ENCODE measurements around the gene USP4. TPM values are rescaled to one million over a fixed set of nuclear protein-coding genes. Genes with fewer than 3 reads are reported as not detected.

The USP4 gene
- total and polyA plus RNA-seq, 2 of the 13 experiments (the other 11 are each of a cell fraction or from before 2014, with no cell fraction given), result 9.2 to 20.8 TPM

GRCh38 chr3:49339941-49340800, at the start of gene USP4 (continued):
- TF ChIP-seq, protein P1, sequence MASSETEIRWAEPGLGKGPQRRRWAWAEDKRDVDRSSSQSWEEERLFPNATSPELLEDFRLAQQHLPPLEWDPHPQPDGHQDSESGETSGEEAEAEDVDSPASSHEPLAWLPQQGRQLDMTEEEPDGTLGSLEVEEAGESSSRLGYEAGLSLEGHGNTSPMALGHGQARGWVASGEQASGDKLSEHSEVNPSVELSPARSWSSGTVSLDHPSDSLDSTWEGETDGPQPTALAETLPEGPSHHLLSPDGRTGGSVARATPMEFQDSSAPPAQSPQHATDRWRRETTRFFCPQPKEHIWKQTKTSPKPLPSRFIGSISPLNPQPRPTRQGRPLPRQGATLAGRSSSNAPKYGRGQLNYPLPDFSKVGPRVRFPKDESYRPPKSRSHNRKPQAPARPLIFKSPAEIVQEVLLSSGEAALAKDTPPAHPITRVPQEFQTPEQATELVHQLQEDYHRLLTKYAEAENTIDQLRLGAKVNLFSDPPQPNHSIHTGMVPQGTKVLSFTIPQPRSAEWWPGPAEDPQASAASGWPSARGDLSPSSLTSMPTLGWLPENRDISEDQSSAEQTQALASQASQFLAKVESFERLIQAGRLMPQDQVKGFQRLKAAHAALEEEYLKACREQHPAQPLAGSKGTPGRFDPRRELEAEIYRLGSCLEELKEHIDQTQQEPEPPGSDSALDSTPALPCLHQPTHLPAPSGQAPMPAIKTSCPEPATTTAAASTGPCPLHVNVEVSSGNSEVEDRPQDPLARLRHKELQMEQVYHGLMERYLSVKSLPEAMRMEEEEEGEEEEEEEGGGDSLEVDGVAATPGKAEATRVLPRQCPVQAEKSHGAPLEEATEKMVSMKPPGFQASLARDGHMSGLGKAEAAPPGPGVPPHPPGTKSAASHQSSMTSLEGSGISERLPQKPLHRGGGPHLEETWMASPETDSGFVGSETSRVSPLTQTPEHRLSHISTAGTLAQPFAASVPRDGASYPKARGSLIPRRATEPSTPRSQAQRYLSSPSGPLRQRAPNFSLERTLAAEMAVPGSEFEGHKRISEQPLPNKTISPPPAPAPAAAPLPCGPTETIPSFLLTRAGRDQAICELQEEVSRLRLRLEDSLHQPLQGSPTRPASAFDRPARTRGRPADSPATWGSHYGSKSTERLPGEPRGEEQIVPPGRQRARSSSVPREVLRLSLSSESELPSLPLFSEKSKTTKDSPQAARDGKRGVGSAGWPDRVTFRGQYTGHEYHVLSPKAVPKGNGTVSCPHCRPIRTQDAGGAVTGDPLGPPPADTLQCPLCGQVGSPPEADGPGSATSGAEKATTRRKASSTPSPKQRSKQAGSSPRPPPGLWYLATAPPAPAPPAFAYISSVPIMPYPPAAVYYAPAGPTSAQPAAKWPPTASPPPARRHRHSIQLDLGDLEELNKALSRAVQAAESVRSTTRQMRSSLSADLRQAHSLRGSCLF (CRISPR knock-in tag; IDR thresholded peaks at IDR 0.05; ENCODE audit: borderline replicate concordance), result peak; percentile 85; the same call in 1 of the 2 replicates
- TF ChIP-seq ZBTB2 (CRISPR knock-in tag; IDR thresholded peaks at IDR 0.05; ENCODE audit: low read depth) (peak; percentile 91), NFE2 (CRISPR knock-in tag; IDR thresholded peaks at IDR 0.05) (no peak), ZNF20 (CRISPR knock-in tag; IDR thresholded peaks at IDR 0.05) (peak; percentile 94; the same call in 1 of the 2 replicates), ZMAT3 (CRISPR knock-in tag; conservative IDR thresholded peaks at IDR 0.05) (peak; percentile 97), ATF7 (IDR thresholded peaks at IDR 0.05) (no peak), ATF7 (CRISPR knock-in tag; IDR thresholded peaks at IDR 0.05) (peak; percentile 88), ZFP36 (IDR thresholded peaks at IDR 0.05; ENCODE audit: borderline replicate concordance, low read depth, low read length, partially characterized antibody) (no peak), EEA1 (CRISPR knock-in tag; IDR thresholded peaks at IDR 0.05; ENCODE audit: borderline replicate concordance) (peak; percentile 64; the same call in 1 of the 2 replicates), ZNF354B (CRISPR knock-in tag; IDR thresholded peaks at IDR 0.05) (no peak; the same call in 1 of the 2 replicates), PCBP1 (IDR thresholded peaks at IDR 0.05; ENCODE audit: borderline replicate concordance, low read depth, low read length) (no peak), FOXK1 (CRISPR knock-in tag; IDR thresholded peaks at IDR 0.05; ENCODE audit: borderline replicate concordance, low read depth) (no peak; the same call in 1 of the 2 replicates), ZNF501 (CRISPR knock-in tag; IDR thresholded peaks at IDR 0.05) (peak; percentile 98), ZNF225 (CRISPR knock-in tag; IDR thresholded peaks at IDR 0.05) (0 out of 2 replicates have a peak, but pooled peaks have one; percentile 53), FOXO1 (CRISPR knock-in tag; IDR thresholded peaks at IDR 0.05) (peak; percentile 58; the same call in 1 of the 2 replicates), NR2F6 (IDR thresholded peaks at IDR 0.05) (no peak), NR2F6 (CRISPR knock-in tag; IDR thresholded peaks at IDR 0.05) (peak; percentile 76), MBD4 (IDR thresholded peaks at IDR 0.05; ENCODE audit: borderline replicate concordance, low read length) (no peak), NFIC (IDR thresholded peaks at IDR 0.05; ENCODE audit: low read length) (no peak; the same call in 1 of the 2 replicates), TP53 (CRISPR knock-in tag; conservative IDR thresholded peaks at IDR 0.05) (no peak; the same call in 1 of the 2 replicates), SNAI1 (CRISPR knock-in tag; IDR thresholded peaks at IDR 0.05; ENCODE audit: borderline replicate concordance) (peak; percentile 94), ZNF879 (CRISPR knock-in tag; IDR thresholded peaks at IDR 0.05) (peak; percentile 72), AGO2 (optimal IDR thresholded peaks at IDR 0.05; ENCODE audit: low read depth, low read length) (no peak)

Data from HepG2 (cell line).